MM.1S (cell line): ENCODE data around the gene XYLT1.

Experiments
- DNase-seq: peaks from one replicate; pipeline ENCODE4 v3.0.0-alpha.2; 2015
- H2AFZ ChIP-seq: fragments of 300-600 bp; sonication (generic); 2 replicates; pipeline ENCODE4 v1.6.0; 2016; ENCODE audit warnings: antibody characterized with exemption, low read length
- H3F3A ChIP-seq: fragments of 300-600 bp; sonication (generic); 2 replicates; pipeline ENCODE4 v1.6.1; 2016; ENCODE audit warnings: mild to moderate bottlenecking, antibody characterized with exemption, low read length, moderate library complexity, mixed read lengths; ENCODE audit not compliant: insufficient read depth
- H3K27ac ChIP-seq: fragments of 300-600 bp; sonication (generic); 2 replicates; pipeline ENCODE4 v1.5.1; 2016; ENCODE audit warnings: mild to moderate bottlenecking, low read length
- H3K27me3 ChIP-seq: fragments of 300-600 bp; sonication (generic); replicated peaks from 2 replicates; pipeline ENCODE4 v1.6.0; 2016; ENCODE audit warnings: low read length; ENCODE audit not compliant: insufficient read depth
- H3K36me3 ChIP-seq: fragments of 300-600 bp; sonication (generic); replicated peaks from 2 replicates; pipeline ENCODE4 v1.6.1; 2016; ENCODE audit warnings: mild to moderate bottlenecking, low read length, mixed read lengths; ENCODE audit not compliant: insufficient read depth
- H3K4me1 ChIP-seq: fragments of 300-600 bp; sonication (generic); 2 replicates; pipeline ENCODE4 v1.6.1; 2016; ENCODE audit warnings: low read length, mixed read lengths
- H3K4me2 ChIP-seq: fragments of 300-600 bp; sonication (generic); 2 replicates; pipeline ENCODE4 v1.6.0; 2016; ENCODE audit warnings: low read depth, low read length
- H3K4me3 ChIP-seq: fragments of 300-600 bp; sonication (generic); 2 replicates; pipeline ENCODE4 v1.5.1; 2016; ENCODE audit warnings: low read length, mixed read lengths
- H3K79me2 ChIP-seq: fragments of 300-600 bp; sonication (generic); 2 replicates; pipeline ENCODE4 v1.6.1; 2016; ENCODE audit warnings: mixed run types, low read length, mixed read lengths
- H3K9ac ChIP-seq: fragments of 300-600 bp; sonication (generic); 2 replicates; pipeline ENCODE4 v1.6.1; 2016; ENCODE audit warnings: low read length, mixed read lengths
- H3K9me2 ChIP-seq: fragments of 300-600 bp; sonication (generic); replicated peaks from 2 replicates; pipeline ENCODE4 v1.6.1; 2016; ENCODE audit warnings: mild to moderate bottlenecking, low read length, mixed read lengths; ENCODE audit not compliant: insufficient read depth
- H3K9me3 ChIP-seq: fragments of 300-600 bp; sonication (generic); replicated peaks from 2 replicates; pipeline ENCODE4 v1.6.1; 2016; ENCODE audit warnings: mild to moderate bottlenecking, low read length, mixed read lengths; ENCODE audit not compliant: insufficient read depth
- H4K20me1 ChIP-seq: fragments of 300-600 bp; sonication (generic); 2 replicates; pipeline ENCODE4 v1.6.1; 2016; ENCODE audit warnings: mild to moderate bottlenecking, low read length, moderate library complexity, mixed read lengths; ENCODE audit not compliant: insufficient read depth
- EZH2 ChIP-seq: fragments of 300-600 bp; sonication (generic); optimal IDR thresholded peaks from 2 replicates; pipeline ENCODE3; 2017; ENCODE audit warnings: low read depth, mild to moderate bottlenecking, antibody characterized with exemption, low read length, mixed read lengths
- EZH2phosphoT487 ChIP-seq: fragments of 300-600 bp; sonication (generic); IDR thresholded peaks from 2 replicates; pipeline ENCODE4 v1.6.1; 2018; ENCODE audit warnings: antibody characterized with exemption, low read length
- TF ChIP-seq, protein P1 (sequence below): fragments of 300-600 bp; sonication (generic); IDR thresholded peaks from 2 replicates; pipeline ENCODE4 v1.5.1; 2016; ENCODE audit warnings: antibody characterized with exemption, low read length, mixed read lengths

The XYLT1 gene

DNA sequence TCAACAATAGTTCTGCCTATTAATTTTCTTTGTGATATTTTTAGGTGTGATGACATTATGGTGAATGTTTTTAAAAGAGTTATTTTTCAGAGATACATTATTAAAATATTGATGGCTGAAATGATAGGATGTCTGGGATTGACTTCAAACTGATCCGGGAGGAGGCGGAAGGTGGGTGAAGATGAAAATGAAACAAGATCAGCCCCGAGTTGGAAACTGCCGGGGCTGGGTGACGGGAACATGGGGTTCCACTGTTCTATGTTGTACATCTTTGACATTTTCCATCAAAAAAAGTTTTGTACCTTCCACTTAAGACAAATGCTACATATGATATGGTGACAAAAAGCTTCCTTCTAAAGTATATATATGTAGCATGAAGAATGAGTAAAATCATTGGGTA lies 336.9 kb downstream of the XYLT1 start:
- Histone ChIP-seq H4K20me1 (no peaks in the 10 kb centered on the region), H3K27me3 (no peaks in the 10 kb centered on the region), H2AFZ (peak overlapping the region; percentile 39; the same call in 1 of the 2 replicates), H3F3A (peaks cover 24% of the 10 kb centered on the region), H3K4me3 (peak overlapping the region; percentile 63), H3K27ac (peak overlapping the region; percentile 67), H3K79me2 (peaks cover 34% of the 10 kb centered on the region), H3K9me2 (no peaks in the 10 kb centered on the region), H3K4me1 (peaks cover 42% of the 10 kb centered on the region), H3K4me2 (peak overlapping the region; percentile 96), H3K36me3 (peaks cover 4% of the 10 kb centered on the region), H3K9ac (peak overlapping the region; percentile 67), H3K9me3 (no peaks in the 10 kb centered on the region)
- no peak for DNase-seq
- TF ChIP-seq, protein P1, sequence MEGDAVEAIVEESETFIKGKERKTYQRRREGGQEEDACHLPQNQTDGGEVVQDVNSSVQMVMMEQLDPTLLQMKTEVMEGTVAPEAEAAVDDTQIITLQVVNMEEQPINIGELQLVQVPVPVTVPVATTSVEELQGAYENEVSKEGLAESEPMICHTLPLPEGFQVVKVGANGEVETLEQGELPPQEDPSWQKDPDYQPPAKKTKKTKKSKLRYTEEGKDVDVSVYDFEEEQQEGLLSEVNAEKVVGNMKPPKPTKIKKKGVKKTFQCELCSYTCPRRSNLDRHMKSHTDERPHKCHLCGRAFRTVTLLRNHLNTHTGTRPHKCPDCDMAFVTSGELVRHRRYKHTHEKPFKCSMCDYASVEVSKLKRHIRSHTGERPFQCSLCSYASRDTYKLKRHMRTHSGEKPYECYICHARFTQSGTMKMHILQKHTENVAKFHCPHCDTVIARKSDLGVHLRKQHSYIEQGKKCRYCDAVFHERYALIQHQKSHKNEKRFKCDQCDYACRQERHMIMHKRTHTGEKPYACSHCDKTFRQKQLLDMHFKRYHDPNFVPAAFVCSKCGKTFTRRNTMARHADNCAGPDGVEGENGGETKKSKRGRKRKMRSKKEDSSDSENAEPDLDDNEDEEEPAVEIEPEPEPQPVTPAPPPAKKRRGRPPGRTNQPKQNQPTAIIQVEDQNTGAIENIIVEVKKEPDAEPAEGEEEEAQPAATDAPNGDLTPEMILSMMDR, result no peak
- TF ChIP-seq EZH2phosphoT487, result no peak
- no peak for TF ChIP-seq EZH2

DNA sequence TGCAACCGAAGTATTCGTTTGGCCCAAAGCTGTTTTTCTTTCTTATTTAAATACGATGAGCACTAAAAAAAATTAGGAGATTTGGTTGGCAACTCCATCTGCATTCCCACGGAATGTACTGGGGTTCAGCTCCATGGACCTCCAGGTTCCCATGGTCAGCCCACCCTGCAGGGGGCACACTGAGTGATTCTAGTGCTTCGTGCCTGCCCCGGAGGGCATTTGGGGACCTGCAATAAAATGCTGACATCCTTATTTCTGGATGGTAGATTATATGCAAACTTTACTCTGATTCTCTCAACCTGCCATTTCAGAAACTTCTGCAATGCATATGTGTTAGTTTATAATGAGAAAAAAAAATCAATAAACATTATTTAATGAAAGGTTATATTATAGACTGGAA lies 339.4 kb downstream of the XYLT1 start:
- TF ChIP-seq, protein P1, result no peak
- TF ChIP-seq EZH2phosphoT487 (no peak), EZH2 (no peak)
- H3K79me2 ChIP-seq, result peaks cover 34% of the 10 kb centered on the region
- H3K9me3 ChIP-seq, result no peaks in the 10 kb centered on the region
- peaks cover 39% of the 10 kb centered on the region for H3K4me1 ChIP-seq
- peaks cover 24% of the 10 kb centered on the region for H3F3A ChIP-seq
- no peak overlapping the region for H3K4me2 ChIP-seq
- no peak overlapping the region for H3K9ac ChIP-seq
- H3K9me2 ChIP-seq, result no peaks in the 10 kb centered on the region
- no peak overlapping the region for H2AFZ ChIP-seq
- no peaks in the 10 kb centered on the region for H3K27me3 ChIP-seq
- no peak overlapping the region for H3K27ac ChIP-seq
- no peak overlapping the region for H3K4me3 ChIP-seq
- no peak for DNase-seq
- no peaks in the 10 kb centered on the region for H4K20me1 ChIP-seq
- H3K36me3 ChIP-seq, result peaks cover 27% of the 10 kb centered on the region

GRCh38 chr16:17130733-17131132 lies 340.0 kb downstream of the XYLT1 start:
- Histone ChIP-seq H3K9ac (no peak overlapping the region), H3K4me2 (no peak overlapping the region), H3F3A (peaks cover 18% of the 10 kb centered on the region), H3K27ac (no peak overlapping the region), H2AFZ (no peak overlapping the region), H3K36me3 (peaks cover 33% of the 10 kb centered on the region), H3K4me3 (no peak overlapping the region), H3K4me1 (peaks cover 33% of the 10 kb centered on the region), H3K9me3 (no peaks in the 10 kb centered on the region), H3K79me2 (peaks cover 34% of the 10 kb centered on the region), H4K20me1 (no peaks in the 10 kb centered on the region), H3K27me3 (no peaks in the 10 kb centered on the region), H3K9me2 (no peaks in the 10 kb centered on the region)
- peak; percentile 18 for DNase-seq
- TF ChIP-seq EZH2 (no peak), EZH2phosphoT487 (no peak)
- TF ChIP-seq, protein P1, result no peak
